HFFc6 (cell line): ENCODE measurements around the gene FBN1. TPM values are rescaled to one million over a fixed set of nuclear protein-coding genes. Genes with fewer than 3 reads are reported as not detected.

Source experiments
- DNase-seq: peaks from one replicate; pipeline ENCODE4 v3.0.0-alpha.2; 2018
- H3K27ac Mint-ChIP-seq: 2 replicates; pipeline ENCODE4 v1.8.0; 2020; ENCODE audit warnings: mild to moderate bottlenecking, mixed read lengths
- H3K27me3 Mint-ChIP-seq: 2 replicates; pipeline ENCODE4 v1.8.0; 2021; ENCODE audit warnings: mild to moderate bottlenecking, moderate library complexity, mixed read lengths; ENCODE audit not compliant: insufficient read depth
- H3K36me3 Mint-ChIP-seq: 2 replicates; pipeline ENCODE4 v1.8.0; 2021; ENCODE audit warnings: low read depth, mixed read lengths
- H3K4me1 Mint-ChIP-seq: 2 replicates; pipeline ENCODE4 v1.8.0; 2020; ENCODE audit warnings: low read depth, mixed read lengths
- H3K4me3 Mint-ChIP-seq: 2 replicates; pipeline ENCODE4 v1.8.0; 2020; ENCODE audit warnings: mild to moderate bottlenecking, moderate library complexity, mixed read lengths
- H3K9me3 Mint-ChIP-seq: 2 replicates; pipeline ENCODE4 v1.8.0; 2020; ENCODE audit warnings: mild to moderate bottlenecking, mixed read lengths
- CTCF ChIP-seq: fragments of 200-600 bp; sonication (generic); IDR thresholded peaks from 2 replicates; pipeline ENCODE4 v1.5.0; 2021; ENCODE audit warnings: antibody characterized with exemption, mild to moderate bottlenecking
- total RNA-seq, 6 experiments: library from RNA; stranded (reverse); fragmentation: NEBNext Ultra II Directional; extraction: Animal tissue kit (Norgen Biotek cat#: 25700); gene quantifications; 2 replicates in 1 of 6; 3 replicates in 5 of 6; pipeline ENCODE4 v1.2.3, GENCODE V29; 2021

Gene FBN1
- total RNA-seq, 6 experiments from 2014 or later = 584 to 754 (median 609) TPM

GRCh38 chr15:48563934-48564333 is 81.6 kb downstream of the FBN1 start:
- DNase-seq = no peak
- H3K4me3 Mint-ChIP-seq = no peak overlapping the region; the same call in 1 of the 2 replicates
- H3K4me1 Mint-ChIP-seq = peaks cover 100% of the 10 kb centered on the region
- TF ChIP-seq CTCF = no peak
- H3K27me3 Mint-ChIP-seq = no peaks in the 10 kb centered on the region
- H3K36me3 Mint-ChIP-seq = peaks cover 40% of the 10 kb centered on the region
- H3K9me3 Mint-ChIP-seq = no peaks in the 10 kb centered on the region
- H3K27ac Mint-ChIP-seq = peak overlapping the region; percentile 58

- no peaks in the 10 kb centered on the region for H3K9me3 Mint-ChIP-seq
- peaks cover 52% of the 10 kb centered on the region for H3K36me3 Mint-ChIP-seq
- peaks cover 100% of the 10 kb centered on the region for H3K4me1 Mint-ChIP-seq
- peak overlapping the region; percentile 50; the same call in 1 of the 2 replicates for H3K4me3 Mint-ChIP-seq
- peak overlapping the region; percentile 80 for H3K27ac Mint-ChIP-seq
- DNase-seq = no peak
- H3K27me3 Mint-ChIP-seq = peaks cover 2% of the 10 kb centered on the region; the same call in 1 of the 2 replicates
- no peak for TF ChIP-seq CTCF
Measured at GRCh38 chr15:48560321-48561051, 85.0 kb downstream of the FBN1 start.

GRCh38 chr15:48559285-48559684 is 86.2 kb downstream of the FBN1 start:
- no peak for TF ChIP-seq CTCF
- Mint-ChIP-seq H3K4me1 (peaks cover 100% of the 10 kb centered on the region), H3K4me3 (peak overlapping the region; percentile 50), H3K36me3 (peaks cover 54% of the 10 kb centered on the region), H3K27ac (peak overlapping the region; percentile 80), H3K9me3 (no peaks in the 10 kb centered on the region), H3K27me3 (peaks cover 2% of the 10 kb centered on the region; the same call in 1 of the 2 replicates)
- DNase-seq = peak; percentile 81

- Mint-ChIP-seq H3K27me3 (peaks cover 2% of the 10 kb centered on the region; the same call in 1 of the 2 replicates), H3K4me3 (peak overlapping the region; percentile 27), H3K4me1 (peaks cover 100% of the 10 kb centered on the region), H3K36me3 (peaks cover 55% of the 10 kb centered on the region), H3K9me3 (no peaks in the 10 kb centered on the region), H3K27ac (peak overlapping the region; percentile 80)
- no peak for TF ChIP-seq CTCF
- DNase-seq = no peak
Measured at GRCh38 chr15:48558226-48558625, 87.3 kb downstream of the FBN1 start.

GRCh38 chr15:48557335-48557734 is 88.2 kb downstream of the FBN1 start:
- Mint-ChIP-seq H3K27ac (peak overlapping the region; percentile 90), H3K9me3 (no peaks in the 10 kb centered on the region), H3K36me3 (peaks cover 56% of the 10 kb centered on the region), H3K27me3 (peaks cover 2% of the 10 kb centered on the region; the same call in 1 of the 2 replicates), H3K4me1 (peaks cover 100% of the 10 kb centered on the region), H3K4me3 (peak overlapping the region; percentile 67; the same call in 1 of the 2 replicates)
- no peak for TF ChIP-seq CTCF
- DNase-seq = no peak
